GM23338 (cell line): Measurements from ENCODE around the gene PDLIM5. TPM values are rescaled to one million over a fixed set of nuclear protein-coding genes. Genes with fewer than 3 reads are reported as not detected.

Experiments
- ATAC-seq: fragments of 200-7000 bp; cut with Tn5 transposase; 3 replicates; pipeline ENCODE4 v1.9.1; 2020
- DNase-seq: peaks from one replicate; pipeline ENCODE4 v3.0.0-alpha.2; 2015; ENCODE audit warnings: low spot score
- H2AFZ ChIP-seq: fragments of 200-600 bp; sonication (generic); 2 replicates; pipeline ENCODE4 v1.8.0; 2016; ENCODE audit warnings: antibody characterized with exemption, mild to moderate bottlenecking, moderate library complexity
- H3F3A ChIP-seq: fragments of 200-600 bp; sonication (generic); replicated peaks from 2 replicates; pipeline ENCODE4 v1.8.0; 2017; ENCODE audit warnings: antibody characterized with exemption, mixed run types, low read depth
- H3K27ac ChIP-seq: fragments of 200-600 bp; sonication (generic); 2 replicates; pipeline ENCODE4 v1.6.1; 2016; ENCODE audit warnings: low read depth
- H3K27me3 ChIP-seq: fragments of 200-600 bp; sonication (generic); 2 replicates; pipeline ENCODE4 v1.8.0; 2016; ENCODE audit warnings: mild to moderate bottlenecking, mixed run types, moderate library complexity; ENCODE audit not compliant: insufficient read depth
- H3K36me3 ChIP-seq: fragments of 200-600 bp; sonication (generic); 2 replicates; pipeline ENCODE4 v1.8.0; 2016; ENCODE audit warnings: mild to moderate bottlenecking; ENCODE audit not compliant: insufficient read depth
- H3K4me1 ChIP-seq: fragments of 200-600 bp; sonication (generic); 2 replicates; pipeline ENCODE4 v1.8.0; 2016; ENCODE audit warnings: mild to moderate bottlenecking, moderate library complexity; ENCODE audit not compliant: insufficient read depth
- H3K4me2 ChIP-seq: fragments of 200-600 bp; sonication (generic); 2 replicates; pipeline ENCODE4 v1.7.1; 2017; ENCODE audit warnings: mixed run types
- H3K4me3 ChIP-seq: fragments of 200-600 bp; sonication (generic); 2 replicates; pipeline ENCODE4 v1.6.1; 2016; ENCODE audit warnings: mixed run types
- H3K79me2 ChIP-seq: fragments of 200-600 bp; sonication (generic); replicated peaks from 2 replicates; pipeline ENCODE4 v1.8.0; 2017; ENCODE audit warnings: mild to moderate bottlenecking; ENCODE audit not compliant: insufficient read depth
- H3K9me2 ChIP-seq: fragments of 200-600 bp; sonication (generic); 2 replicates; pipeline ENCODE4 v1.8.0; 2017; ENCODE audit not compliant: insufficient read depth
- H4K20me1 ChIP-seq: fragments of 200-600 bp; sonication (generic); replicated peaks from 2 replicates; pipeline ENCODE4 v1.8.0; 2017; ENCODE audit warnings: mild to moderate bottlenecking; ENCODE audit not compliant: insufficient read depth
- H3K27ac Mint-ChIP-seq: 2 replicates; pipeline ENCODE4 v1.8.0; 2020; ENCODE audit warnings: inconsistent platforms, mild to moderate bottlenecking, moderate library complexity, mixed read lengths
- H3K27me3 Mint-ChIP-seq: 3 replicates; pipeline ENCODE4 v1.8.0; 2022; ENCODE audit warnings: low read depth, mild to moderate bottlenecking, moderate library complexity, mixed read lengths, inconsistent platforms; ENCODE audit not compliant: insufficient read depth, poor library complexity
- H3K36me3 Mint-ChIP-seq: 3 replicates; pipeline ENCODE4 v1.8.0; 2021; ENCODE audit warnings: low read depth, mild to moderate bottlenecking, inconsistent platforms, moderate library complexity, mixed read lengths
- H3K4me1 Mint-ChIP-seq: 3 replicates; pipeline ENCODE4 v1.8.0; 2020; ENCODE audit warnings: mild to moderate bottlenecking, inconsistent platforms, mixed read lengths
- H3K4me3 Mint-ChIP-seq: 3 replicates; pipeline ENCODE4 v1.8.0; 2021; ENCODE audit warnings: moderate library complexity, mild to moderate bottlenecking, inconsistent platforms, mixed read lengths
- H3K9me3 Mint-ChIP-seq: 3 replicates; pipeline ENCODE4 v1.8.0; 2020; ENCODE audit warnings: moderate library complexity, mild to moderate bottlenecking, inconsistent platforms, mixed read lengths
- CREB1 ChIP-seq: fragments of 250-450 bp; sonication (Bioruptor Pico); IDR thresholded peaks from 2 replicates; pipeline ENCODE4 v1.5.0; 2020; ENCODE audit warnings: low read depth, mild to moderate bottlenecking, moderate library complexity
- CTCF ChIP-seq, 2 experiments: fragments of 200-600 bp in 1 of 2; sonication (generic) in 1 of 2; conservative IDR thresholded peaks; 2 replicates each; pipeline versions ENCODE4 v1.5.1 to v1.6.1; 2016 to 2017; ENCODE audit warnings: antibody characterized with exemption in 2 of 2, low read depth in 2 of 2, mild to moderate bottlenecking in 2 of 2, moderate library complexity in 1 of 2
- ETS1 ChIP-seq: IDR thresholded peaks from 2 replicates; pipeline ENCODE4 v1.6.1; 2016; ENCODE audit warnings: antibody characterized with exemption
- EZH2 ChIP-seq: fragments of 200-600 bp; sonication (generic); IDR thresholded peaks from one replicate; pipeline ENCODE4 v1.8.0; 2017; ENCODE audit warnings: antibody characterized with exemption, mild to moderate bottlenecking, low read depth; ENCODE audit not compliant: unreplicated experiment
- EZH2phosphoT487 ChIP-seq: fragments of 200-600 bp; sonication (generic); IDR thresholded peaks from one replicate; pipeline ENCODE4 v1.8.1; 2018; ENCODE audit warnings: antibody characterized with exemption; ENCODE audit not compliant: unreplicated experiment
- JUNB ChIP-seq: IDR thresholded peaks from one replicate; pipeline ENCODE4 v1.6.1; 2016; ENCODE audit warnings: antibody characterized with exemption; ENCODE audit not compliant: unreplicated experiment
- NANOG ChIP-seq: IDR thresholded peaks from 2 replicates; pipeline ENCODE4 v1.6.1; 2016; ENCODE audit warnings: antibody characterized with exemption, borderline replicate concordance
- POLR2AphosphoS5 ChIP-seq: IDR thresholded peaks from 2 replicates; pipeline ENCODE4 v1.6.1; 2016; ENCODE audit warnings: antibody characterized with exemption, low read depth
- REST ChIP-seq: IDR thresholded peaks from one replicate; pipeline ENCODE4 v1.6.1; 2018; ENCODE audit warnings: antibody characterized with exemption; ENCODE audit not compliant: unreplicated experiment
- STAT1 ChIP-seq: IDR thresholded peaks from one replicate; pipeline ENCODE4 v1.6.1; 2016; ENCODE audit warnings: antibody characterized with exemption; ENCODE audit not compliant: unreplicated experiment
- ZNF114 ChIP-seq: fragments of 250-450 bp; sonication (Bioruptor Pico); IDR thresholded peaks from 2 replicates; pipeline ENCODE4 v1.5.0; 2020; ENCODE audit warnings: mild to moderate bottlenecking, moderate library complexity
- ZNF331 ChIP-seq: fragments of 250-450 bp; sonication (Bioruptor Pico); IDR thresholded peaks from 2 replicates; pipeline ENCODE4 v1.5.0; 2020; ENCODE audit warnings: low read depth, mild to moderate bottlenecking, moderate library complexity
- ZNF462 ChIP-seq: fragments of 250-450 bp; sonication (Bioruptor Pico); IDR thresholded peaks from 2 replicates; pipeline ENCODE4 v1.5.0; 2020; ENCODE audit warnings: mild to moderate bottlenecking, moderate library complexity
- polyA plus RNA-seq: library from polyadenylated mRNA; unstranded; fragments of >200 nt; fragmentation: Nextera tagmentation; extraction: Ambion mirVana; gene quantifications from 2 replicates; pipeline ENCODE4 v1.2.1, GENCODE V29; 2016
- total RNA-seq: library from RNA; depleted of rRNA; stranded (reverse); fragments of >200 nt; shearing (Covaris generic); gene quantifications from 2 replicates; pipeline ENCODE4 v1.2.3, GENCODE V29; 2014

Gene PDLIM5
- total and polyA plus RNA-seq, 2 experiments from 2014 or later: 45.2 to 53.0 TPM

GRCh38 chr4:94576210-94576609, 124.5 kb downstream of the PDLIM5 start:
- Mint-ChIP-seq H3K9me3 (no peaks in the 10 kb centered on the region), H3K27ac (0 out of 2 replicates have a peak overlapping the region, but pooled peaks have one; percentile 43), H3K4me3 (no peak overlapping the region), H3K27me3 (peaks cover 4% of the 10 kb centered on the region), H3K36me3 (no peaks in the 10 kb centered on the region), H3K4me1 (peaks cover 19% of the 10 kb centered on the region)
- no peaks in the 10 kb centered on the region for H3K27me3 ChIP-seq
- ATAC-seq: no peak
- DNase-seq: no peak
- H3K79me2 ChIP-seq: no peaks in the 10 kb centered on the region
- no peaks in the 10 kb centered on the region for H3K9me2 ChIP-seq
- no peaks in the 10 kb centered on the region for H4K20me1 ChIP-seq
- H3K4me2 ChIP-seq: no peak overlapping the region
- no peak for TF ChIP-seq NANOG
- TF ChIP-seq ZNF462 (CRISPR knock-in tag): no peak
- no peak for TF ChIP-seq JUNB
- no peak for TF ChIP-seq EZH2
- TF ChIP-seq POLR2AphosphoS5: no peak
- no peak for TF ChIP-seq REST
- TF ChIP-seq CTCF (conservative IDR thresholded peaks at IDR 0.05; ENCODE audit: low read depth in 2 of 2): no peak
- no peak for TF ChIP-seq CREB1 (CRISPR knock-in tag)
- no peak for TF ChIP-seq EZH2phosphoT487
- TF ChIP-seq ZNF114 (CRISPR knock-in tag): no peak
- TF ChIP-seq STAT1: no peak
- no peak for TF ChIP-seq ZNF331
- TF ChIP-seq ETS1: no peak
- H3F3A ChIP-seq: no peaks in the 10 kb centered on the region
- H3K27ac ChIP-seq: peak overlapping the region; percentile 35
- no peak overlapping the region for H2AFZ ChIP-seq
- no peaks in the 10 kb centered on the region for H3K36me3 ChIP-seq
- H3K4me3 ChIP-seq: no peak overlapping the region
- H3K4me1 ChIP-seq: peaks cover 15% of the 10 kb centered on the region; the same call in 1 of the 2 replicates
